Activated CD8-positive, alpha-beta memory T cell treated with anti-CD3 and anti-CD28 coated beads for 48 hours (primary cell): ENCODE results near the gene C1QL4.
"Not testable (repeated sequence)": the region's sequence is repeated elsewhere in the genome, so short reads cannot be mapped to it uniquely, and the experiment has no call there.

ENCODE experiments used
- DNase-seq, 3 experiments: peaks; one replicate each; pipeline ENCODE4 v3.0.0-alpha.2; 2020; ENCODE audit warnings: low read depth in 2 of 3, low spot score in 2 of 3

C1QL4 gene

DNA sequence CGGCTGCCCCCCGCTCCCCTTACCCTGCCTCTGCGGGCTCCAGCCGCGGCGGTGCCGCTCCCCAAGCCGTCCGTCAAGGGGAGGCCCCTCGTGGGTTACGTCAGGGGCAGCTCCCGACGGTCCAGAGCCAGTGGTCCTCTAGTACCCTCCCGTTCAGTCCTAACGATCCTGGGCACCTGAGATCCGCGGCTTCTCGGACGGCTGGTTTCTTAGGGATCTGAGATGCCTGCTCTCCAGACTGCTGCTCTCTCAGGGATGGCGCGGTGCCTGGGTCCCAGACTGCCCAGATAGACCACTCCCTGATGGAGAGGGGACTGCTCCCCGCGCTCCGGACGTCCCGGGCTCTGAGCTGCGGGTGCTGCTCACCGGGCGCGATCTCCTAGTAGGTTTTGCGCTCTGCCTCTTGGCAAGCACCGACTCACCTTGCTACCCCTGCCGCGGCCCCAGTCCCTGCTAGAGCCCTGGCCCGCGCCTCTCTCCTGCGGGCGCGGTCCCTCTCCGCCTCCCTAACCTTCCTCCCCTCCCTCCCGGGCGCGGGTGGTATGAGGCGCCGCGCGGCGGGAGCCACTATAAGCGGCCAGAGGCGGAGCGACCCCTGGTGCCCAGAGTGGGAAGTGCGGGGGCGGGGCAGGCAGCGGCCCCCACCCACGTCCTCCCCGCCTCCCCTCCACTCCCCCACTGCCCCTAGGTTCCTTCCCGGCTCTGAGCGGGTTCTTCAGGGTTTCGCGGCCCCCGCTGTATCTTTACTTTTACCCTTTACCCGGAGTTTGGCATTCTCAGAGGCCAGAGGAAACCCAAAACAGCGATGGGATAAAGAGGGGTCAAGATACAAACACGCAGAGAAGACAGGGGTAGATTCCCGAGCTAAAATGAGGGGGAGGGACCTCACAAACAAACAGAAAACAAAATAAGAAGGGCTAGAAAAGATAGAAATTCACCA is at the start of gene C1QL4:
Gene C1QL4, minus strand, starts transcription at position 544 of the 940 bp plus-strand sequence. CDS start 711 bp downstream, outside the sequence.
- DNase-seq: peak; percentile 64 to 82 (median 76)

GRCh38 chr12:49380184-49380583 is 43.2 kb upstream of the C1QL4 start:
- not testable (repeated sequence) for DNase-seq

- DNase-seq: no peak
Measured at GRCh38 chr12:49377386-49377785, 40.4 kb upstream of the C1QL4 start.

- DNase-seq: no peak
Measured at GRCh38 chr12:49375406-49375805, 38.4 kb upstream of the C1QL4 start.

DNA sequence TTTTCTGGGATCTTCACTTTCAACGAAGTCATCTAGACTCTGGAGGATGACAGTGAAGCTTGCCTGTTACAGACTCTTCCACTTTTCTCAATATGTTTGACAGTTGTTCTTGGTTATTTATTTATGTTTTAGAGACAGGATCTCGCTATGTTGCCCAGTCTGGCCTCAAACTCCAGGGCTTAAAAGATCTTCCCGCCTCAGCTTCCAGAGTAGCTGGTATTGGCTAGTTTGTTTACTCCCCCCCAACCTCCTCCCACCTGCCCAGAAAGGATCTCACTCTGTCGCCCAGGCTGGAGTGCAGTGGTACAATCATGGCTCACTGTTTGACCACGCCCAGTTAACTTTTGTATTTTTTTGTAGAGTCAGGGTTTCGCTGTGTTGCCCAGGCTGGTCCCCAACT is 33.6 kb upstream of the C1QL4 start:
- DNase-seq: no peak

- no peak for DNase-seq
Measured at GRCh38 chr12:49369411-49370145, 32.6 kb upstream of the C1QL4 start.

DNA sequence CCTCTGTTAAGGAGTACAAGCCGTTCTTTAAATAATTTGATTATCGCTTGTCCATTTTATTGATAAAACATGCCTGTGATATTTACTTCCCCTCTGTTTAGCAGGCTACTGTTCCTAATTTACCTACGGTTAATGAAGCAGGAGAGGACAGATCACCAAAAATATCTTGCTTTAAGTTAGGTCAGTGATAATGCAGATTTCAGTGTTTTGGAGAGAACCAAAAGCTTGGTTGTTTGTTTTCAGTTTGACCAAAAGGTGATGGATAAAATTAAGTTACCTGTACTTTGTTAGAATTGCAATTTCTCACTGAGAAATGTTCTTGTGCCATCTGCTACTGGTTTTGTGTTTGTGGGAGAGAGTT is 31.2 kb upstream of the C1QL4 start:
- no peak for DNase-seq

DNA sequence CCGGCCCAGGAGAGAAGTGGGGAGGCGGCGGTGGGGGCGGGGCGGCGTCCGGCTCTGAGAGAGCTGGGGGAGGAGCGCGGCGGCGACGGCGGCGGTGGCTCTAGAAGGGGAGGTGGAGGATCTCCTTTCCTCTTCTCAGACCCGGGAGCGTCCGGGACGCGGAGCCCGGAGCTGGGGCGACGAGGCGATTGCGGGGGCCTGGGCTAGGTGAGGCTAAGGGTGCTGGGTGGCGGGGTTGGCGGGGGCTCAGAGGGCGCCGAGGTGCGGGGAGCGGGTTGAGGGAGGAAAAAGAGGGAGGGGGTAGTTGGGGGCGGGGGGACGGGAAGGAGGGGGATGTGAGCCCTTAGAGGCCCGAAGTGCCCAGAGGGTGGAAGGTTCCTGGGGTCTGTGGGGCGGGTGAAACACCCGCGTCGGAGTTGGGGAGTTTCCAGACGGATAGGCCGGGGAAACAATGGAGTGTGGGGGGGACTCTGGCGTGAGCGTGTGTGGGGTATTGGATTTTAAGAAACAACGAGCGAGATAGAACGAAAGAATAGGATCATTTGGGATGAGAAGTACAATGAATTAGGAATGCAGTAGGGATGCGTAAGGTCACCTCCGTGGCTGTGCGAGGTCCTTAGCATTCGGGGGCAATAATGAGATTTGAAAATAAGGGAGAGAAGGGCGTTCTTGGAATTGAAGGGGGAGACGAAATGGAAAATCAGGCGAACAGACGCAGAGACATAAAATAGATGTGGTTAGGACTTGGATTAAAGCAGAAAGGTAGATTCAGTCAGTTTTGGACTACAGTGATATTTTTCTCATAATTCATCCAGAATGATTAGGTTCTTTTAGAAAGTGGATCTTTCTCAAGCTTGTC is 30.6 kb upstream of the C1QL4 start, which contains the start of gene SPATS2:
Gene SPATS2, plus strand, starts transcription at position 82 of the 859 bp plus-strand sequence. CDS start 93,551 bp downstream, outside the sequence.
- peak in 1 of 3 experiments; percentile 77 for DNase-seq

DNA sequence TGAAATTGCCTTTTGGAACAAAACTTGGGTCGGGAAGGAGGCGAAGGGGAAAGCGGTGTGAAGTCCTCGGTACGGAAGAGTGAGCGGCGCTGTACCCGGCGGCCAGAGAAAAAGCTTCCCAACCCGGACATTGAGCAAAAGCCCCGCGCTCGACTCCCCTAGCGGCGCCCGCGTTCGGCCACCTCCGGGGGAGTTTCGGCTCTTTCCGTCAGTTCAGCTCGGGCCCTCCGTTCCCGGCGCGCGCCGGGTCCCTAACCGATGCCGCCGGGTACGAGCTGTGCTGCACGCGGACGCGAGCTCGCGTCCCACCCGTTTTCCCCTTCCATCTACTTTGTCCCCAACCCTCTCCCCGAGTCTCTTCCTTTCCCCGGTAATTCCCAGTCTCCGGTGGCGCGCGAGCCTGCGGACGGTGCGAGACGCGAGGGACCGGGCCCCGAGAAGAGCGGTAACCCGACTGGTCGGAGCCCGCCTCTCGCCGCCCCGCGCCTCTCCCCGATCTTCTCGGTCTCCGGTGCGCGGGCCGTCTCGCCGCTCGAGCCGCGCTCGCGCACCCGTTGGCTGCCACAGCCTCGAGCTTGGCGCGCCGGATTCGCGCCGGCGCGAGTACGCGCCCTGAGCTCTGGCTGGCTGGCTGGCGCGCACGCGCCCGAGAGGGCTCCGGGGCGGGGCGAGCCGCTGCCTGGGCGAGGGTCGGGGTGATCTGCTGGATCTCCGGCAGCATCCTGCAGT is 29.8 kb upstream of the C1QL4 start:
- peak; percentile 75 to 88 (median 84) for DNase-seq

DNA sequence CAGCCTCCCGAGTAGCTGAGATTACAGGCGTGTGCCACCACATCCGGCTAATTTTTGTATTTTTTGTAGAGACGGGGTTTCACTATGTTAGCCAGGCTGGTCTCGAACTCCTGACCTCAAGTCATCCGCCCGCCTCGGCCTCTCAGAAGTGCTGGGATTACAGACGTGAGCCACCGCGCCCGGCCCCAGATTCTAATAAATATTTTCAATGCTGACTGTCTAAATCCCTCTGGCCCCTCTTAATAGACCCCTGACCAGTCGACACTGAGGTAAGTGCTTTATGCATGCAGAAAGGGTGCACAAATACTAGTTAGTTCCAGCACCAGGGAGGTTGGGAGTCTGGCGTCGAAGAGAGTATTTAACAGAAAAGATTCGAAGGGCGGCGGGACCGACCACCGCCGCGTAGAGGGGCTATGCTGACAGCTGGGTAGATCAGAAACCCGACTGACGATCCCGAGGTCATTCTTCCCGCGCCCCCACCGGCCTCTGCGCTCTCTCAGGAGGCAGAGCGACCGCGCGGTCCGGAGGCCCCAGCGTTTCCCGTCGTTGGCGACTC is 29.2 kb upstream of the C1QL4 start:
- DNase-seq: no peak

DNA sequence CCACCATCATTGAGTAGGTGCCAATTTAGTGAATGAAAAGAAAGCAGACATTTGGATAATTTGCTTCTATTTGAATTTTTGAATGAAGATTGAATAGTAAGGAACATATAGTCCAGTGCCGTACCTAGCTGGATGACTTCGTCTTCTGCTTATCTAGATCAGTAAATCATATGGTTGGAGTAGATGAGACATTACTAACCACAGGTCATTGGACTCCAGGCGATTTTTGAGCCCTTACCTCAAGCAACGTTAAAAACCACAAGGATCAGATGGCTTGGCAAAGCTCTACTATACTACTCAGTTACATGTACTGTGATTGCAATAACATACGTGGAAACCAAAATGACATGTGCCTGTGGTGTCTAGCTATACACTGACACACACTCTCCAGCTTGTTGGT is 28.6 kb upstream of the C1QL4 start:
- DNase-seq: no peak

GRCh38 chr12:49364989-49365388 is 28.0 kb upstream of the C1QL4 start:
- no peak for DNase-seq

- no peak for DNase-seq
Measured at GRCh38 chr12:49362077-49362476, 25.1 kb upstream of the C1QL4 start.

GRCh38 chr12:49359671-49360070 is 22.7 kb upstream of the C1QL4 start:
- DNase-seq: no peak

GRCh38 chr12:49358483-49359141 is 21.6 kb upstream of the C1QL4 start:
- no peak for DNase-seq

DNA sequence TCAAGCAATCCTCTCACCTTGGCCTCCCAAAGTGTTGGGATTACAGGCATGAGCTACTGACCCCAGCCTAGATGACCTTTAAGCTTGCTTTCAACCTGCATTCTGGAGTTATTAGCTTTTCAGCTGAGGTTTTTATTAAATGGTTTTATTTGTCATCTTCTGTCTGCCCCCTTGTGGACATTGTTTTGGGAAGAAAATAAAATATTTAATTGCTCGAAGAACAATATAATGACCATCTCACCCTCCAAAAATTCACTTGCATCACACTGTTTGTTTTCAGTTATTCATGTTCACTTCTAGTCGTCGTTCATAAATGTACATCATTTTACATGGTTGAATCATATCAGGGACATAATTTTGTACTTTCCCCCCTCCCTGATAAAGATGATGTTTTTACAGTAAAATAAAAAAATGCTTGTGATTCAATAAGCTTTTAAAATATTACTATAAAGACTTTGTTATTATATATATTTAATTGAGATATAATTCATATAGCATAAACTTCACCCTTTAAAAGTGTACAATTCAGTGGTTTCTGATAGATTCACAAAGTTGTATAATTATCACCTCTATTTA is 20.2 kb upstream of the C1QL4 start:
- no peak for DNase-seq

DNA sequence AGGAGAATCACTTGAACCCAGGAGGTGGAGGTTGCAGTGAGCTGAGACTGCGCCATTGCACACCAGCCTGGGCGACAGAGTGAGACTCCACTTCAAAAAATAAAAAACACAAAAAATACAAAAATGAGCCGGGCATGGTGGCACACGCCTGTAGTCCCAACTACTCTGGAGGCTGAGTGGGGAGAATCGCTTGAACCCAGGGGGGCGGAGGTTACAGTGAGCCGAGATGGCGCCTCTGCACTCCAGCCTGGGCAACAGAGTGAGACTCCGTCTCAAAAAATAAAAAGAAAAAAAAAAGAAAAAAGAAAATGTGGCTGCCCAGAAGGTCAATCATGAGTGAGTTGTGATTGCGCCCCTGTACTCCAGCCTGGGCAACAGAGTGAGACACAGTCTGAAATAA is 18.9 kb upstream of the C1QL4 start:
- DNase-seq: no peak

DNA sequence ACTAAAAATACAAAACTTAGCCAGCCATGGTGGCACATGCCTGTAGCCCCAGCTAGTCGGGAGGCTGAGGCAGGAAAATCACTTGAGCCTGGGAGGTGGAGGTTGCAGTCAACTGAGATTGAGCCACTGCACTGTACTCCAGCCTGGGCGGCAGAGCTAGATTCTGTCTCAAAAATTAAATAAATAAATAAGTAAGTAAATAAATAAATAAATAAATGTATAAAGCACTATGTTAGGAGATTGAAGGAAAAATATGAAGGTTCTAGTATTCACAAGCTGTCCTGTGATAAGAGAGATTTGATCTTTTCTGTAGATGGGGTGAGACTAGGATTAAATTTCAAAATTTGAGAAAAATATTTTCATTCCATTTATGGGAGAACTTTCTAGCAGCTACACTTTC is 15.4 kb upstream of the C1QL4 start:
- no peak for DNase-seq

- DNase-seq: no peak
Measured at GRCh38 chr12:49349266-49349665, 12.3 kb upstream of the C1QL4 start.
